Gastroesophageal sphincter (tissue), 4 donors: Measurements from ENCODE around the gene MGAT5B. TPM values are rescaled to one million over a fixed set of nuclear protein-coding genes. Genes with fewer than 3 reads are reported as not detected.

ENCODE experiments used
- ATAC-seq: fragments of 150-250 bp; one replicate; pipeline ENCODE4 v1.9.1; 2016; ENCODE audit warnings: mild to moderate bottlenecking, moderate library complexity
- H3K27ac ChIP-seq, 4 donors: fragments of 200-600 bp; sonication (generic) in 3 of 4; 1 replicate in 3 of 4; 2 replicates in 1 of 4; pipeline ENCODE4 v1.5.1; 2016 to 2019
- H3K27me3 ChIP-seq: fragments of 200-600 bp; sonication (generic); one replicate; pipeline ENCODE4 v1.5.1; 2019
- H3K36me3 ChIP-seq, 2 donors: fragments of 200-600 bp; sonication (generic); one replicate each; pipeline ENCODE4 v1.5.1; 2019; ENCODE audit warnings: control low read depth in 1 of 2
- H3K4me1 ChIP-seq, 3 donors: fragments of 200-600 bp; sonication (generic); 1 replicate in 2 of 3; 2 replicates in 1 of 3; pipeline ENCODE4 v1.5.1; 2016 to 2019; ENCODE audit warnings: control low read depth in 2 of 3
- H3K4me3 ChIP-seq, 2 donors: fragments of 200-600 bp; sonication (generic); one replicate each; pipeline ENCODE4 v1.5.1; 2019; ENCODE audit warnings: mild to moderate bottlenecking in 1 of 2, moderate library complexity in 1 of 2
- H3K9me3 ChIP-seq, 3 donors: fragments of 200-600 bp; sonication (generic); one replicate each; pipeline ENCODE4 v1.5.1; 2017 to 2019; ENCODE audit warnings: control low read depth in 2 of 3
- EP300 ChIP-seq: sonication (generic); formaldehyde crosslinking; IDR thresholded peaks from one replicate; pipeline ENCODE4 v1.6.1; 2017; ENCODE audit warnings: antibody characterized with exemption, mild to moderate bottlenecking
- POLR2A ChIP-seq, 2 donors: fragments of 450-650 bp; IDR thresholded peaks; one replicate each; pipeline ENCODE4 v1.6.1; 2017; ENCODE audit warnings: antibody characterized with exemption in 2 of 2, mild to moderate bottlenecking in 2 of 2, moderate library complexity in 1 of 2
- POLR2AphosphoS5 ChIP-seq: sonication (generic); formaldehyde crosslinking; IDR thresholded peaks from one replicate; pipeline ENCODE4 v1.6.1; 2017; ENCODE audit warnings: antibody characterized with exemption
- WGBS, 2 donors: methylation state at CpG; one replicate each; pipeline ENCODE4 v1.1.5; 2018; ENCODE audit warnings: low coverage in 1 of 2; 5-methylcytosine and 5-hydroxymethylcytosine counted together
- total RNA-seq, 4 donors: library from RNA; depleted of rRNA; stranded (reverse); fragments of >200 nt; gene quantifications; one replicate each; pipeline ENCODE4 v1.1.0, GENCODE V29; 2016
- TF ChIP-seq, protein P1 (sequence below), 4 experiments: fragments of 200-600 bp in 2 of 4; fragments of 450-650 bp in 2 of 4; sonication (generic) in 1 of 4; IDR thresholded peaks; one replicate each; pipeline ENCODE4 v1.5.1; 2017 to 2019; ENCODE audit warnings: antibody characterized with exemption in 4 of 4, mild to moderate bottlenecking in 2 of 4, moderate library complexity in 2 of 4

MGAT5B gene
- total RNA-seq, 4 donors from 2014 or later: 0.12 to 0.81 (median 0.29) TPM

DNA sequence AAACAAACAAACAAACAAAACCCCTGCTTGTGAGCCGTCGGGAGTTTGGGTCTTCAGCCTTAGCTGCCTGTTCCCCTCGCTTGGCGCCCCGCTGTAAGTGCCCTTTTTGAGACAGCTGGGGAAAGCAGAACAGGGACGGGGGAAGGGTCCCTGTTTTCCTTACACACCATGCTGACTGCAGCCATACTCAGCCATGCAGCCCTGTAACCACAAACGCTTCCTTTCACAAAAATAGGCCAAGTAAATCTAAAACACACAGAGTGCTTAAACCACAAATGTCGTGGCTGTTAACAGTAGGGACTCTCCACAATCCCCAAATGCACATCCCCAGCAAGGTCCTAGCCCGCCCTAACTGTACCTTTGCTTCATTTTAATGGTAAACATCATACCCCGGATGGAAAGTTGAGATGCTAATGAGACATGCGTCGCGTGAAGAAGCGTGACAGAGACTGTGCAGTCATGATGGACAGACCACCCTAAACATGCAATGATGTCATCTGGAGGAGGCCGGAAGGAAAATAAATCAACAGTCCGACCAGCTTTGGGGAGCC lies 129.9 kb downstream of the MGAT5B start:
- no peak overlapping the region for H3K4me3 ChIP-seq
- no peak overlapping the region for H3K27ac ChIP-seq
- H3K36me3 ChIP-seq: no peaks in the 10 kb centered on the region
- TF ChIP-seq, protein P1, sequence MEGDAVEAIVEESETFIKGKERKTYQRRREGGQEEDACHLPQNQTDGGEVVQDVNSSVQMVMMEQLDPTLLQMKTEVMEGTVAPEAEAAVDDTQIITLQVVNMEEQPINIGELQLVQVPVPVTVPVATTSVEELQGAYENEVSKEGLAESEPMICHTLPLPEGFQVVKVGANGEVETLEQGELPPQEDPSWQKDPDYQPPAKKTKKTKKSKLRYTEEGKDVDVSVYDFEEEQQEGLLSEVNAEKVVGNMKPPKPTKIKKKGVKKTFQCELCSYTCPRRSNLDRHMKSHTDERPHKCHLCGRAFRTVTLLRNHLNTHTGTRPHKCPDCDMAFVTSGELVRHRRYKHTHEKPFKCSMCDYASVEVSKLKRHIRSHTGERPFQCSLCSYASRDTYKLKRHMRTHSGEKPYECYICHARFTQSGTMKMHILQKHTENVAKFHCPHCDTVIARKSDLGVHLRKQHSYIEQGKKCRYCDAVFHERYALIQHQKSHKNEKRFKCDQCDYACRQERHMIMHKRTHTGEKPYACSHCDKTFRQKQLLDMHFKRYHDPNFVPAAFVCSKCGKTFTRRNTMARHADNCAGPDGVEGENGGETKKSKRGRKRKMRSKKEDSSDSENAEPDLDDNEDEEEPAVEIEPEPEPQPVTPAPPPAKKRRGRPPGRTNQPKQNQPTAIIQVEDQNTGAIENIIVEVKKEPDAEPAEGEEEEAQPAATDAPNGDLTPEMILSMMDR (IDR thresholded peaks at IDR 0.05): no peak
- TF ChIP-seq EP300: no peak
- TF ChIP-seq POLR2A (IDR thresholded peaks at IDR 0.05): no peak
- no peak for TF ChIP-seq POLR2AphosphoS5
- WGBS, 2 donors: 44 to 51% methylated on average over 10 of the region's 16 CpGs
- H3K27me3 ChIP-seq: peaks cover 74% of the 10 kb centered on the region
- H3K4me1 ChIP-seq: no peaks in the 10 kb centered on the region
- ATAC-seq: no peak
- H3K9me3 ChIP-seq: no peaks in the 10 kb centered on the region

DNA sequence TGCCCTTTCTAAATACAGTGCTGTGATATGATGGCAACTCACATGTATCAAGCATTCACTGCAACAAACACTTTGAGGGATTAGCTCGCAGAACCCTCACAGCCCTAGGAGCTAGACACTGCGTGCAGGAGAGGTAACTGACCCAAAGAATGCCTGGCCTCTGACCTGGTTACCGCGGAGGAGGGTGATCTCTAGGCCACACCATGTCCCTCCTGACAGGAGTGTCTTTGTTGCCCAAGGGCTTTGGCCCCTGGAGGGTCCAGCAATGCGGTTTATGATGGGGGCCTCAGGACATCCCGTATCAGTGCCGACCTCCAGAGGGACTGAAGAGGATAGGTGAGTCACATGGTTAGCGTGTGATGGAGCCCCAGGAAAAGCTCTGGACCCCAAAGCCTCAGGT lies 130.6 kb downstream of the MGAT5B start:
- Histone ChIP-seq H3K4me3 (no peak overlapping the region), H3K36me3 (no peaks in the 10 kb centered on the region), H3K27ac (no peak overlapping the region), H3K27me3 (peaks cover 78% of the 10 kb centered on the region), H3K4me1 (no peaks in the 10 kb centered on the region), H3K9me3 (no peaks in the 10 kb centered on the region)
- ATAC-seq: no peak
- WGBS, 2 donors: 70 to 79% methylated on average over 4 of the region's 8 CpGs
- TF ChIP-seq, protein P1 (IDR thresholded peaks at IDR 0.05): no peak
- no peak for TF ChIP-seq POLR2AphosphoS5
- TF ChIP-seq POLR2A (IDR thresholded peaks at IDR 0.05): no peak
- TF ChIP-seq EP300: no peak

Other genes starting within 250 kb of the MGAT5B start
- 1 to 10 TPM in 3 of 4 donors, under 1 TPM in 1; 0.47 to 9.6 (median 3.7) TPM for gene ST6GALNAC1, start 224.6 kb upstream of the MGAT5B start, total RNA-seq
- 100 to 1,000 TPM; 333 to 451 (median 412) TPM for gene MXRA7, start 157.4 kb upstream of the MGAT5B start, total RNA-seq
- gene JMJD6, start 141.8 kb upstream of the MGAT5B start, total RNA-seq: 10 to 100 TPM; 39.0 to 53.8 (median 47.2) TPM
- gene METTL23, start 141.6 kb upstream of the MGAT5B start, total RNA-seq: 10 to 100 TPM; 19.2 to 52.6 (median 25.1) TPM
- gene SRSF2, start 131.1 kb upstream of the MGAT5B start, total RNA-seq: 100 to 1,000 TPM; 106 to 194 (median 148) TPM
- gene MFSD11, start 130.3 kb upstream of the MGAT5B start, total RNA-seq: 10 to 100 TPM; 18.4 to 27.8 (median 20.9) TPM